GM21786 (cell line): ENCODE measurements around the gene PCSK1N.
"Not testable (repeated sequence)": the region's sequence is repeated elsewhere in the genome, so short reads cannot be mapped to it uniquely, and the experiment has no call there.

ENCODE experiments used
- ATAC-seq: cut with Tn5 transposase; IDR thresholded peaks from one replicate; pipeline ENCODE4 v1.9.1; 2021; ENCODE audit not compliant: unreplicated experiment

Gene PCSK1N

GRCh38 chrX:48824066-48824465 lies 11.3 kb downstream of the PCSK1N start:
- ATAC-seq = no peak

GRCh38 chrX:48823053-48823452 lies 12.4 kb downstream of the PCSK1N start:
- no peak for ATAC-seq

- ATAC-seq = not testable (repeated sequence)
Measured at GRCh38 chrX:48819394-48819793, 16.0 kb downstream of the PCSK1N start.

GRCh38 chrX:48818866-48819265 lies 16.5 kb downstream of the PCSK1N start:
- ATAC-seq = no peak

GRCh38 chrX:48818098-48818497 lies 17.3 kb downstream of the PCSK1N start:
- no peak for ATAC-seq

- ATAC-seq = no peak
Measured at GRCh38 chrX:48816014-48816810, 19.2 kb downstream of the PCSK1N start.

- ATAC-seq = no peak
Measured at GRCh38 chrX:48815266-48815665, 20.1 kb downstream of the PCSK1N start.

- ATAC-seq = no peak
Measured at GRCh38 chrX:48814722-48815121, 20.7 kb downstream of the PCSK1N start.

- no peak for ATAC-seq
Measured at GRCh38 chrX:48813644-48814043, 21.8 kb downstream of the PCSK1N start.

- ATAC-seq = no peak
Measured at GRCh38 chrX:48806081-48806480, 29.3 kb downstream of the PCSK1N start.

- ATAC-seq = no peak
Measured at GRCh38 chrX:48802905-48803200, 32.6 kb downstream of the PCSK1N start.

- ATAC-seq = peak; percentile 35
Measured at GRCh38 chrX:48802089-48802904, 33.1 kb downstream of the PCSK1N start.

- ATAC-seq = peak; percentile 88
Measured at GRCh38 chrX:48801280-48802088, 33.9 kb downstream of the PCSK1N start, which contains the start of gene HDAC6. HDAC6 (plus strand) TSS chrX:48802067; CDS start chrX:48802693, 626 bp downstream.

GRCh38 chrX:48800574-48801279 lies 34.7 kb downstream of the PCSK1N start:
- ATAC-seq = no peak

- ATAC-seq = no peak
Measured at GRCh38 chrX:48798318-48798717, 37.1 kb downstream of the PCSK1N start.

GRCh38 chrX:48794911-48795515 lies 40.4 kb downstream of the PCSK1N start:
- no peak for ATAC-seq

- no peak for ATAC-seq
Measured at GRCh38 chrX:48794340-48794910, 41.0 kb downstream of the PCSK1N start.

GRCh38 chrX:48793935-48794334 lies 41.5 kb downstream of the PCSK1N start:
- ATAC-seq = no peak

- no peak for ATAC-seq
Measured at GRCh38 chrX:48792219-48792618, 43.2 kb downstream of the PCSK1N start.
